Endothelial cell of umbilical vein (primary cell): ENCODE data around the gene PDHX. TPM values are rescaled to one million over a fixed set of nuclear protein-coding genes. Genes with fewer than 3 reads are reported as not detected.

Experiments
- BruUV-seq: library from RNA; stranded (reverse); fragments of 400-500 nt; replicated peaks from 2 replicates; lab custom pipeline; 2021; lab: Mats Ljungman, UMichigan
- CTCF ChIA-PET: fragments of 300-600, 350-600 bp; sonication (Branson Sonifier 250); formaldehyde crosslinking; loops from one replicate; lab custom pipeline; 2021; ENCODE audit warnings: antibody characterized with exemption, inconsistent platforms; lab: Charles Lee
- POLR2A ChIA-PET: fragments of 300-600, 350-600 bp; sonication (Branson Sonifier 250); formaldehyde crosslinking; loops from one replicate; lab custom pipeline; 2021; ENCODE audit warnings: antibody characterized with exemption, inconsistent platforms; lab: Charles Lee
- DNase-seq: peaks from one replicate; pipeline ENCODE4 v3.0.0-alpha.2; 2011; ENCODE audit warnings: low read depth, low spot score
- FAIRE-seq: peaks from 2 replicates; lab custom pipeline; 2011; peaks lifted over from hg19 to GRCh38; lab: Jason Lieb, UNC
- H2AFZ ChIP-seq: 2 replicates; pipeline ENCODE4 v1.6.0; 2012; ENCODE audit warnings: low read depth, low read length, control low read depth, inconsistent platforms
- H3K27ac ChIP-seq: 2 replicates; pipeline ENCODE4 v1.5.1; 2011; ENCODE audit warnings: low read depth, mild to moderate bottlenecking, control low read depth, low read length, moderate library complexity; ENCODE audit not compliant: insufficient read depth
- H3K27me3 ChIP-seq, 2 experiments: 2 replicates each; pipeline versions ENCODE4 v1.6.0 to v1.6.1; 2011; ENCODE audit warnings: low read length in 2 of 2, mixed read lengths in 1 of 2; ENCODE audit not compliant: control insufficient read depth in 2 of 2, insufficient read depth in 2 of 2
- H3K36me3 ChIP-seq, 2 experiments: 2 replicates in 1 of 2; 3 replicates in 1 of 2; pipeline ENCODE4 v1.5.1; 2011; ENCODE audit warnings: low read length in 2 of 2, mild to moderate bottlenecking in 1 of 2, moderate library complexity in 1 of 2; ENCODE audit not compliant: control insufficient read depth in 2 of 2, insufficient read depth in 2 of 2; ENCODE audit errors: extremely low read depth in 1 of 2
- H3K4me1 ChIP-seq: 3 replicates; pipeline ENCODE4 v1.5.1; 2011; ENCODE audit warnings: mild to moderate bottlenecking, low read length; ENCODE audit not compliant: control insufficient read depth, insufficient read depth; ENCODE audit errors: extremely low read depth
- H3K4me2 ChIP-seq: 2 replicates; pipeline ENCODE4 v1.6.1; 2011; ENCODE audit warnings: low read length, control low read depth, mixed read lengths; ENCODE audit not compliant: insufficient read depth
- H3K4me3 ChIP-seq, 3 experiments: fragments of 200-600 bp in 1 of 3; sonication (generic), shearing (Covaris generic) in 1 of 3; replicated peaks in 1 of 3; 2 replicates each; pipeline ENCODE4 v1.5.1; 2011 to 2016; ENCODE audit warnings: control low read depth in 3 of 3, low read length in 3 of 3, mild to moderate bottlenecking in 2 of 3, inconsistent platforms in 1 of 3, low read depth in 1 of 3, moderate library complexity in 1 of 3; ENCODE audit not compliant: insufficient read depth in 1 of 3
- H3K79me2 ChIP-seq: 2 replicates; pipeline ENCODE4 v1.6.0; 2012; ENCODE audit warnings: low read length, inconsistent platforms; ENCODE audit not compliant: control insufficient read depth, insufficient read depth
- H3K9ac ChIP-seq: replicated peaks from 2 replicates; pipeline ENCODE3; 2011; ENCODE audit warnings: low read length, control low read depth; ENCODE audit not compliant: insufficient read depth; ENCODE audit errors: extremely low read depth
- H3K9me1 ChIP-seq: replicated peaks from 3 replicates; pipeline ENCODE4 v1.6.0; 2011; ENCODE audit warnings: mild to moderate bottlenecking, low read length; ENCODE audit not compliant: control insufficient read depth, insufficient read depth; ENCODE audit errors: extremely low read depth
- H3K9me3 ChIP-seq: replicated peaks from 2 replicates; pipeline ENCODE4 v1.5.1; 2012; ENCODE audit warnings: low read length, inconsistent platforms; ENCODE audit not compliant: control insufficient read depth, insufficient read depth
- H4K20me1 ChIP-seq: replicated peaks from 2 replicates; pipeline ENCODE3; 2011; ENCODE audit warnings: mild to moderate bottlenecking, low read length; ENCODE audit not compliant: control insufficient read depth, insufficient read depth; ENCODE audit errors: extremely low read depth
- CTCF ChIP-seq, 2 donors: IDR thresholded peaks; 1 replicate in 1 of 2; 2 replicates in 1 of 2; pipeline ENCODE4 v1.5.1; 2011; ENCODE audit warnings: low read length in 2 of 2, mild to moderate bottlenecking in 2 of 2, moderate library complexity in 2 of 2, control low read depth in 1 of 2, inconsistent platforms in 1 of 2, low read depth in 1 of 2; ENCODE audit not compliant: insufficient read depth in 1 of 2; ENCODE audit errors: extremely low read depth in 1 of 2
- EZH2 ChIP-seq: IDR thresholded peaks from 2 replicates; pipeline ENCODE4 v1.6.1; 2012; ENCODE audit warnings: borderline replicate concordance, low read depth, mild to moderate bottlenecking, moderate library complexity, low read length, inconsistent platforms; ENCODE audit not compliant: severe bottlenecking
- FOS ChIP-seq: IDR thresholded peaks from 2 replicates; pipeline ENCODE4 v1.6.1; 2011; ENCODE audit warnings: mild to moderate bottlenecking, low read length, moderate library complexity, borderline replicate concordance; ENCODE audit not compliant: insufficient read depth
- GATA2 ChIP-seq: IDR thresholded peaks from 2 replicates; pipeline ENCODE4 v1.7.0; 2011; ENCODE audit warnings: low read depth, mild to moderate bottlenecking, moderate library complexity, mixed read lengths, low read length; ENCODE audit not compliant: insufficient read length, insufficient read depth
- JUN ChIP-seq: IDR thresholded peaks from 2 replicates; pipeline ENCODE4 v1.6.1; 2011; ENCODE audit warnings: borderline replicate concordance, low read depth; ENCODE audit not compliant: insufficient read length, insufficient read depth
- MYC ChIP-seq: IDR thresholded peaks from one replicate; pipeline ENCODE4 v1.6.1; 2011; ENCODE audit warnings: mild to moderate bottlenecking, low read depth, low read length
- POLR2AphosphoS5 ChIP-seq: IDR thresholded peaks from 2 replicates; pipeline ENCODE4 v1.6.1; 2012; ENCODE audit warnings: low read depth, mild to moderate bottlenecking, control low read depth, low read length, moderate library complexity; ENCODE audit not compliant: insufficient read depth
- dilution Hi-C: fragments of 300-500 bp; cut with MboI; formaldehyde crosslinking; loops from one replicate; pipeline ENCODE4 v1.15.0; 2019; ENCODE audit warnings: low sequenced_read_pairs; ENCODE audit not compliant: extremely low pct_ligation_motif_present
- intact Hi-C: fragments of 100-400 bp; cut with micrococcal nuclease; formaldehyde crosslinking; loops from one replicate; pipeline ENCODE4 v1.10.0; 2022
- polyA plus RNA-seq, 4 experiments: library from polyadenylated mRNA; depleted of rRNA in 3 of 4; stranded (reverse) in 3 of 4; unstranded in 1 of 4; fragments of >200 nt; gene quantifications; 2 replicates each; pipeline versions ENCODE4 v1.2.1 to v1.2.3, GENCODE V29; 2011 to 2012; ENCODE audit warnings: missing spikeins in 1 of 4
- total RNA-seq: library from RNA; stranded (reverse); gene quantifications from 2 replicates; pipeline ENCODE4 v1.2.3, GENCODE V29; 2021

The PDHX gene
- total and polyA plus RNA-seq, 2 donors (not counting 3 experiments of a cell fraction or from before 2014, with no cell fraction given), result 10.5 to 30.5 TPM

- BruUV-seq, result no TSS peak
- H3K4me3 ChIP-seq, result no peak overlapping the region
- CTCF ChIA-PET, result interaction anchor here (0.7 to 4.6 kb wide), 11 partner anchors 10 to 378 kb away, joined by 3 to 120 read pairs (median 3); partner anchors contain the start of gene ELF5
- H3K27ac ChIP-seq, result no peak overlapping the region
- H4K20me1 ChIP-seq, result no peaks in the 10 kb centered on the region
- peaks cover 0 to 2% of the 10 kb centered on the region in 2 experiments for H3K36me3 ChIP-seq
- POLR2A ChIA-PET, result no interaction called here
- no peak overlapping the region for H2AFZ ChIP-seq
- FAIRE-seq (peak; percentile 49), DNase-seq (peak; percentile 58)
- intact Hi-C loops, result loop anchor here (1.0 to 5.0 kb wide), 6 partner anchors 84 to 501 kb away; partner anchors contain the start of gene ELF5
- no peaks in the 10 kb centered on the region for H3K9me1 ChIP-seq
- H3K9me3 ChIP-seq, result no peaks in the 10 kb centered on the region
- H3K4me1 ChIP-seq, result no peaks in the 10 kb centered on the region
- H3K9ac ChIP-seq, result no peak overlapping the region
- no peaks in the 10 kb centered on the region for H3K79me2 ChIP-seq
- H3K27me3 ChIP-seq, result no peaks in the 10 kb centered on the region
- dilution Hi-C loops, result no loop called here
- no peak for TF ChIP-seq FOS
- TF ChIP-seq CTCF (IDR thresholded peaks at IDR 0.05; ENCODE audit: extremely low read depth in 1 of 2, insufficient read depth in 1 of 2, low read depth in 1 of 2, low read length in 2 of 2), result peak in 1 of 2 donors; percentile 12
- H3K4me2 ChIP-seq, result no peak overlapping the region
Observed at GRCh38 chr11:34890812-34891211, 25.6 kb upstream of the PDHX start.

GRCh38 chr11:34891611-34892010 lies 24.8 kb upstream of the PDHX start:
- Histone ChIP-seq H3K27ac (no peak overlapping the region), H4K20me1 (no peaks in the 10 kb centered on the region), H3K9me3 (no peaks in the 10 kb centered on the region), H3K36me3 (peaks cover 0 to 2% of the 10 kb centered on the region in 2 experiments), H3K9me1 (no peaks in the 10 kb centered on the region), H3K79me2 (no peaks in the 10 kb centered on the region), H3K4me1 (no peaks in the 10 kb centered on the region), H3K27me3 (no peaks in the 10 kb centered on the region), H3K4me2 (no peak overlapping the region), H3K4me3 (no peak overlapping the region), H2AFZ (no peak overlapping the region), H3K9ac (no peak overlapping the region)
- TF ChIP-seq GATA2, result no peak
- no peak for TF ChIP-seq EZH2
- no peak for TF ChIP-seq FOS
- TF ChIP-seq MYC, result no peak
- TF ChIP-seq JUN, result no peak
- TF ChIP-seq POLR2AphosphoS5, result no peak
- no peak for TF ChIP-seq CTCF (IDR thresholded peaks at IDR 0.05; ENCODE audit: extremely low read depth in 1 of 2, insufficient read depth in 1 of 2, low read depth in 1 of 2, low read length in 2 of 2)
- dilution Hi-C loops (no loop called here), intact Hi-C loops (loop anchor here (1.0 to 5.0 kb wide), 5 partner anchors 84 to 501 kb away; partner anchors contain the start of gene ELF5)
- DNase-seq, result no peak
- CTCF ChIA-PET, result interaction anchor here (0.6 to 4.6 kb wide), 14 partner anchors 9 to 379 kb away, joined by 3 to 120 read pairs (median 4); partner anchors contain the start of genes APIP, ELF5 and PDHX
- FAIRE-seq, result no peak
- POLR2A ChIA-PET, result no interaction called here
- no TSS peak for BruUV-seq
